Stimulated activated CD8-positive, alpha-beta memory T cell treated with anti-CD3 and anti-CD28 coated beads, Interleukin-15, amount 100 ng/mL, for 48 hours (primary cell): ENCODE measurements around the gene SUSD6.
"Not testable (repeated sequence)": the region's sequence is repeated elsewhere in the genome, so short reads cannot be mapped to it uniquely, and the experiment has no call there.

Experiments
- DNase-seq, 2 donors: peaks; one replicate each; pipeline ENCODE4 v3.0.0-alpha.2; 2020; ENCODE audit warnings: low read depth in 2 of 2

The SUSD6 gene

GRCh38 chr14:69624136-69624535 is 12.7 kb downstream of the SUSD6 start:
- no peak for DNase-seq

GRCh38 chr14:69625299-69626131 is 14.1 kb downstream of the SUSD6 start:
- peak; percentile 76 to 77 for DNase-seq

GRCh38 chr14:69626132-69626500 is 14.7 kb downstream of the SUSD6 start:
- no peak for DNase-seq

- no peak for DNase-seq
Measured at GRCh38 chr14:69629225-69630127, 18.1 kb downstream of the SUSD6 start.

- DNase-seq = no peak
Measured at GRCh38 chr14:69630360-69630759, 19.0 kb downstream of the SUSD6 start.

- DNase-seq = no peak
Measured at GRCh38 chr14:69631509-69631908, 20.1 kb downstream of the SUSD6 start.

- no peak for DNase-seq
Measured at GRCh38 chr14:69632164-69632563, 20.8 kb downstream of the SUSD6 start.

GRCh38 chr14:69632593-69633151 is 21.3 kb downstream of the SUSD6 start:
- DNase-seq = no peak

- no peak for DNase-seq
Measured at GRCh38 chr14:69633238-69633637, 21.8 kb downstream of the SUSD6 start.

- DNase-seq = peak in 1 of 2 donors; percentile 27
Measured at GRCh38 chr14:69635981-69636639, 24.7 kb downstream of the SUSD6 start.

GRCh38 chr14:69636718-69637480 is 25.5 kb downstream of the SUSD6 start:
- DNase-seq = no peak

- no peak for DNase-seq
Measured at GRCh38 chr14:69637503-69638031, 26.2 kb downstream of the SUSD6 start.

- DNase-seq = no peak
Measured at GRCh38 chr14:69640931-69641330, 29.5 kb downstream of the SUSD6 start.

- DNase-seq = not testable (repeated sequence)
Measured at GRCh38 chr14:69642212-69642793, 30.9 kb downstream of the SUSD6 start.

- DNase-seq = peak in 1 of 2 donors; percentile 61
Measured at GRCh38 chr14:69643430-69644200, 32.2 kb downstream of the SUSD6 start.

- no peak for DNase-seq
Measured at GRCh38 chr14:69644814-69645213, 33.4 kb downstream of the SUSD6 start.

GRCh38 chr14:69647213-69647612 is 35.8 kb downstream of the SUSD6 start:
- no peak for DNase-seq

- not testable (repeated sequence) for DNase-seq
Measured at GRCh38 chr14:69647642-69648041, 36.2 kb downstream of the SUSD6 start.
